Fibroblast of villous mesenchyme (primary cell): ENCODE measurements around the gene NHLH2. TPM values are rescaled to one million over a fixed set of nuclear protein-coding genes. Genes with fewer than 3 reads are reported as not detected.

Experiments used
- DNase-seq: peaks from one replicate; pipeline ENCODE4 v3.0.0-alpha.2; 2010; ENCODE audit warnings: low read depth
- H3K4me3 ChIP-seq: 2 replicates; pipeline ENCODE4 v1.5.1; 2011; ENCODE audit warnings: low read depth, mild to moderate bottlenecking, low read length
- CTCF ChIP-seq: IDR thresholded peaks from 2 replicates; pipeline ENCODE4 v1.5.1; 2012; ENCODE audit warnings: low read depth, mild to moderate bottlenecking, low read length; ENCODE audit not compliant: insufficient read depth
- total RNA-seq: library from RNA; depleted of rRNA; stranded (reverse); fragments of >200 nt; gene quantifications from 2 replicates; pipeline ENCODE4 v1.2.3, GENCODE V29; 2012

NHLH2 gene
- total RNA-seq, 1 donor = under 0.01 TPM

GRCh38 chr1:115796036-115796435, 44.9 kb downstream of the NHLH2 start:
- DNase-seq = no peak
- TF ChIP-seq CTCF = no peak
- H3K4me3 ChIP-seq = no peak overlapping the region

GRCh38 chr1:115794976-115795639, 45.8 kb downstream of the NHLH2 start:
- H3K4me3 ChIP-seq = no peak overlapping the region
- DNase-seq = no peak
- TF ChIP-seq CTCF = no peak

- no peak overlapping the region for H3K4me3 ChIP-seq
- no peak for TF ChIP-seq CTCF
- DNase-seq = no peak
Observed at GRCh38 chr1:115793162-115793561, 47.8 kb downstream of the NHLH2 start.

GRCh38 chr1:115791816-115792215, 49.1 kb downstream of the NHLH2 start:
- DNase-seq = no peak
- H3K4me3 ChIP-seq = no peak overlapping the region
- no peak for TF ChIP-seq CTCF

GRCh38 chr1:115790846-115791245, 50.1 kb downstream of the NHLH2 start:
- H3K4me3 ChIP-seq = no peak overlapping the region
- no peak for TF ChIP-seq CTCF
- no peak for DNase-seq

GRCh38 chr1:115790356-115790755, 50.6 kb downstream of the NHLH2 start:
- DNase-seq = peak; percentile 42
- TF ChIP-seq CTCF = no peak
- no peak overlapping the region for H3K4me3 ChIP-seq

Other genes with a start within 250 kb of the NHLH2 start
- 8.7 and 10.8 TPM in 2 replicates for gene VANGL1, start 199.2 kb downstream of the NHLH2 start, total RNA-seq
- not detected in 2 replicates for gene CASQ2, start 72.4 kb downstream of the NHLH2 start, total RNA-seq
- gene SLC22A15, start 135.4 kb upstream of the NHLH2 start, total RNA-seq = 7.8 and 9.3 TPM in 2 replicates